NCI-H2081 treated with DMSO at 0.1 percent for 48 hours (cell line): ENCODE measurements around the gene PITX2.

Source experiments
- DNase-seq: peaks from one replicate; lab custom pipeline; 2025; lab: John Stamatoyannopoulos, UW

PITX2 gene

DNA sequence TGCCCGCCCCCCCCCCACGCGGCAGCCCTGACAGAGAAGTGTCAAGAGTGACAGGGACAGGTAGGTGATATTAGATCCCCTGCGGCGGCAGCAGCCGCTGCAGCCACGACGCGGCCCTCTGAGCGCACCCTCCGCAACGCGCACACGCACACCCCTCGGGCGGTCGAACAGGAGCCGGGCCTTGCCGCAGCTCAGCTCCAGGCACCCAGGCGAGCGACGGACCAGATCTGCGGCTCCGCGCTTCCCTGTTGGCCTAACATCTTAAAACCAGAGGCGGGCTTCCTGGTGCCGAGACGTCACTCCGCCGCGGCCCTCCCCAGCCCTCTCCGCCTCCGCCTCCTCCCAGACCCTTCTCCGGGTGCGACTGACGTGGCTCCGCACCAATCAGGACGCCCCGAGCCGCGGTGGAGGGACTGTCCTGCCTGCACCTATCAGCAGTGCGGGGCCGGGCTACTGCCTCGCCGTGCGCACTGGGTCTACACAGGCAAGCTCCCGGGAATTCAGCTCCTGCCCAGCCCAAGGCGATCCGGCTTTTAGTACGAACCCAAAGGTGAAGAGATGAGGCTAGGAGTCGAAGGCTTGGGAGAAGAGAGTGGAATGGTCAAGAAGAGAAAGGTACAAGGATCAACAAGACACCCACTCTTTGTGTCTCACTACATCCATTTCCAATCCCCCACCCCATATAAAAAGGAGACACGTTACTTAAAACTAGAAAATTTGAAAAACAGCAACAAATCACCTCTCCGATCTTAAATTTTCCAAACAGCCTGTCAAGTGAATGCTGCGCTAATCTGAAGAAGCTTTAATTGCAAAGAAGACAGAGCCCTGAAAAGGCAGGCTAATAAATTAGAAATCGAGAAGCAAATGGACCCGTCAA is at the start of gene PITX2:
Gene PITX2, minus strand, starts transcription at position 237 of the 877 bp plus-strand sequence. CDS start 617 bp downstream, outside the sequence.
- no peak for DNase-seq

DNA sequence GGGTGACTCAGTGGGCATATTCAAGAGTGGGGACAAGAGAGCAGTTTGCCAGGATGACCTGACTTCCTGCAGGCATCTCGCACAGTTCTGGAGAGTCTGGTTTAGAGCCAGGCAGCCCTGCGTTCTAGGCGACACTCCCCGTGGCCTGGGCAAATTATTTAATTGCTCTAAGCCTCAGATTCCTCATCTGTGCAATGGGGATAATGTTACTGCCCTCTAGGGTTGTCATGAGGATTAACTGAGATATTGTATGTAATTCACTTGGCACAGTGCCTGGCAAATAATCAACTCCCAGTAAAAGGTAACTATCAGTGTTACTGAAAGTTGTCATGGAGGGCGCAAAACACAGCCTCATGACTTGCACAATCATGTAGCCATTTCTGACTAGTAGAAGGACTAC is 48.8 kb upstream of the PITX2 start:
- no peak for DNase-seq

DNA sequence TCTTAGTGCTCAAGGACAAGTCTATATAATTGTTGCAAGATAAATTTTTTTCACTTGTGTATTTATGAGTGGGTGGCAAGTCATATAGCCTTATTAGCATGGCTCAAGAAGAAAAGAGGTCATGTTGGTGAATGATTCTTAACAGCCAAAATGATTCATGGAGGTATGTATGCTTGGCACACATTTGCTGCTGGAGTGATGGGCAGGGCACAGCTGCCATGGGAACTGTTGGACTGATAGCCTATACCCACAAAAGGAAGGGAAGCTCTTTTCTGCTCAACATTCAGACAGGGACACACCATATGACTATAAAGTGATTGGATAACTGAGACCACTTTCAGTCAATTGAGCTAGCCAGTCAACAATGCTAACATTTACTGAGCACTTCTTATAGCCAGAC is 46.8 kb upstream of the PITX2 start:
- no peak for DNase-seq

DNA sequence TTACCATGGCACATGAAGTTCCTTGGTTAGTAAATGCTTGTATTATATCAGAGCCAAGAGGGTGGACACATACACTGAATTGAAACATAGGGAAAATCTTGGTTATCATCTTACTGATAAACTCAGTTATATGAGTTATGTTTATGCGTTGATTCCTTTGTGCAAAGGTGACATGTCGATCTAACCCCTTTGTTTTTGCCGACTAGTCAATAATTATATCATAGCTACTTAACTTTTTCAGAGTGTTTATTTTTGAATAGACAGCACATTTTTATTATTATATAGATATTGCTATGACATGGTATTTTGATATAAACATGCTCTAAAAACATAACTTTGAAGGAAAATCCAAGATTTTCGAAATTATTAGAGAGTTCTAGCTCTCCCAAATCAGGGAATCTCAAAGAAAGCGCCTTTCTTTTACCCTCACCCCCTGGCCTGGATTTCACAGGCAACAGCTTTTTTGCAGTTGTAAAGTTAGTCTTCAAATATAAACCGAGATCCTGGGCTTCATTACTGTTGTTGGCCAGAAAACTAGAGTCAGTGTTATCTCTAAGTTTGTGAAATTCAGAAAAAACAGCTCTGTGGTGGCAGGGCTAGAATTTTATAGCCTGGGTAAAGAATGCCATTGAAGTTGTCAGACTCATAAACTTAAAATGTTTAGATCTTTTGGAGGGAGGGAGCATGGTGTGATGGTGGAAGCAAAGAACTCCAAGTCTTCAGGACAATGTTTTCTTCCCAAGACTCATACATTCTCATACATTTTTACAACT is 45.8 kb upstream of the PITX2 start:
- DNase-seq: no peak

DNA sequence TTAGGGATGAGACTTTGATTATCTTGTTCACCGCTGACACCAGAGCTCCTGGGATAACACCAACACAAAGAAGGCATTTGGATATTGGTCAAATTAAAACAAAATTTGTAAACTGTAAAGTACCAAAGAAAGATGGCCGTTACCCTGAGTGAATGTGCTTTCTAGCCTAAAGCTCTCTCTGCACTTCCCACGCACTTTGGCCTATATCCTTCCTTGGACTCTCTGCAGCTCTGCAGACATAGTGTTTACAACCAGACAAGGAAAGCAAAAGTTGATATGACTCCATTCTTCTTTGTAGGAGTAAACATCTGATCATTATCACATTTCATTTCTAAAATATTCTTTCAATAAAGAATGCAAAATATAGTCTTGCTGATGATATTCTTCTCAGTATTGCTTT is 44.8 kb upstream of the PITX2 start:
- no peak for DNase-seq

DNA sequence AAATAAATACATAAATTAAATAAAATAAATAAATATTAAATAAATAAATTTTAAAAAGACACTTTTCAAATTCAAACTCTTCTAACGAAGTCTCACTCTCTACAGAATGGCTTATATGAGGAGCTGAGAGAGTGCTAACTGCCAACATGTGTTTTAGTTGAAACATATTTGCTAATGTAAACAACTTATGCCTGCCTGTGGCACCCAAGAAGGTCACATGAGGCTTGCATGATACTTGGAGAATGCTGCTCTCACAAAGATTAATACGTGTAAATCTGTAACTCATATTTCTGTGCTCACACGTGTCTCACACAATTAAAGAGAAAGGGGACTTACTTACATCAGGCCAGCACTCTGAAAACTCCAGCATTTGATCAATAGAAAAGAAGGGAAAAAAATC is 43.2 kb upstream of the PITX2 start:
- no peak for DNase-seq

DNA sequence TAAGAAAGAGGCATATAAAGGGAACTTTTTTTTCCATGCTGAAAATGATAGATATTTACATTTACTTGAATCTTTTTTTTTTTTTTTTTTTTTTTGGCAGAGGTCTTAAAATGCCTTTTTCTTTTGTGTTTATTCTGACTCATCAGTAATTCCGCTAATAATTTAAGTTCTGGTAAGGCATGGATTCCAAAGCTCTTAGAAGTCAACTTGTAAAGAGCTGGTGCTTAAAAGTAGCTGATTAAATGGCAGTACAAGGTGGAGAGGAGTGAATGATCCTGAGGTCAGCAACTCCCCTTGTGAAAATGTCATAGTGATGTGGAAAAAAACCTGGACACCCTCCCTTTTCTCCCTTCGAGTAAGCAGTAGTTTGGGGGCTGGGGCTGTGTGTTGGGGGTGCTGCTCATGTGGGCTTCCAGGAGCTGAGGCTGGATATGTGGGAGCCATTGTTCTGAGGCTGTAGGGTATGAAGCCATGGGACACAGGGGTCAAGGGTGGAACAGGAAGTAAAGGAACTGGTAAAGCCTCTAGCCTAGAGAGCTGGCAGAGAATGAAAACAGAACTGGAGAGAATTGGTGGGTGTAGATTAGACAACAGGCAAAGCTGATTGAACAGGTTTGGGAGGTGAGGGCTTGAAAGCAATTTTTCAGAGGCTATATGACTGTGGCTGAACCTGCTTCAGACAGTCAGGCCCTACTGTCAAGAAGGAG is 41.0 kb upstream of the PITX2 start:
- DNase-seq: no peak

DNA sequence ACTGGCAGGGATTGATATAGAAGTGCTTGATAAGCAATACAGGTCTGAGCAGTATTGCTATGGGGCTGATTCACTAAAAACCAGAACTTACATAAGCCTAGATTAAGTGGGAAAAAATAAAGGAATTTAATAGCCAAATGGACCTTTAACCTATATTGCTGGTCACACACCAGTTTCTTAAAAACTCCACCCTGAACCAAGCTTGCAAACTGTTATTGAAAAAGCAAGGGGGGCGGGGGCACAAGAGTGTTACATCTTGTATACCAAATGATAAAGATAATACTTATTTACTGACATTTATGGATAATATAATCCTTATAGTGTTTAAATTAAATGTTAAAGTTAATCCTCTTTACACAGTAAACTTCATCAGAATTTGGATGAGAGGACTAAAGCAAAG is 40.3 kb upstream of the PITX2 start:
- DNase-seq: no peak

DNA sequence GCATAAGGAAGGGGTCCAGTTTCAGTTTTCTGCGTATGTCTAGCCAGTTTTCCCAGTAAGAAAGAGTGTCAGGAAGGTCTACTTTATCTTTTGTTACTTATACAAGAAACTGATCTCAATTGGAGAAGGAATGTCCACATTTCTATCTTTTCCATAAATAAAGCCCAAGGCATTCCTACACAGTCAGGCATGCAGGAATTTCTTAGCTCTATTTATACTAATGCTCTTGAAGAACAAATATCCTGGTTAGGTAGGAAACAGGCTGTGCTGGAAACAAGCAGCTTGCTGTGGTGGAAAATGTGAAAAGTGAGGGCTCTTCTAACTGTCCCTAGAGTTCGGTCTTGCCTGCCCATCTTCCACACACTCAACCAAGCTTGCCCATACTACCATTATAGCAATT is 37.9 kb upstream of the PITX2 start:
- DNase-seq: no peak

DNA sequence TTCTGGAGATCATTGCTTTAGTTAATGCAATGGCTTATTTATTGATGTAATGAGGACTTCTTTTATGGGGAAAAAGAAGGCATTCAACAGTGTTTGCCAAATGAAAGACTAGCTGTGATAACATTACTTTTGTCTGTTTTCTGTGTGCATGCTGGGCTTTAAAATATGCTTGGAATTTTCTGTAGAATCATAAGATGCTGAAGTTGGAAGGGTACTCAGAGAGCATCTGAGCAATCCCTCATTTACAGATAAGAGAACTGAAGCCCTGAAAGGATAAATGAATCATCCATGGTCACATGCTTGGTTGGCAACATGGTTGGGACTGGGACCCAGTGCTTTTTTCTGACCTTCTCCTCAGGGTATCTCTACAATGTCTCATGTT is 31.4 kb upstream of the PITX2 start:
- DNase-seq: no peak

DNA sequence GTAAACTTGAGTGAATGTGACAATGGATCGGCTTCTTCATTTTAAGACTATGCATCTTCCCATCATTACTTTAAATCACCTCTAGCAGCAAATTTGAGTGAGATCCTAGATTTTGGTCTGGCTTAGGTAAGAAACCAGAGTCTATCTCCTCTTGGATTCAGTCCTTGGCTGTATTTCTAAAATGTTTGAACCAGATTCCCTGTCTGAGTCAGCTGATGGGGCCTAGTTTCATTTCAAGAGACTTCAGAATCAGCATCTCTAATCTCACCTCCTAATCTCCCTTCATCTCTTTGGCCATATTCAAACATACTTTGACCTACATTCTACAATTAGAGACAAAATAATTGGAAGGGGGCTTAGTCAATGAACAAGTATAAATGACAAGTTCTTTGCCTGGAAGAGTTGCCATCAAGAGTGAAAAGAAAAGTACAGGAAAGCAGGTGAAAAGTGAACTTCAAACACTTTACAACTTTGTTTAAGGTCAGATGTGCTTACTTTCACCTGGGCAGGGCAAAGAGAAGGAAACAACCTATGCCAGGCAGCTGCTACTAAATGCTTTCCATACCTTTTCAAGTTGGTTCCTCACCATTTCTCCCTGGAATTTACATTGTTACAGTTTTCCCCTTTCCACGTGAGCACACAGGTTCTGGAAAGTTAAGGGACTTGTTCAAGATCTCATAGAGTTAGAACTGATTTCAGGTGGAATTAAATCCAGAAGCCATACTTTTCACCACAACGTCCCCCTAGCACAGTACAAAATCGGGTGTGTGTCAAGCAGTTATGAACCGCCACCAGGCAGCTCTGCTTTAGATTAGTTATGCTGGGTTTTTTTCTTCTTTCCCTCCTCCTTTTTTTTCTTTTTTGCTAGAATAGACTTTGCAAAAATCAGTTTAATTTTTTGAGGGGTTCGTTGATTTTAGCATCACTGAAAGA is 30.7 kb upstream of the PITX2 start:
- DNase-seq: no peak

DNA sequence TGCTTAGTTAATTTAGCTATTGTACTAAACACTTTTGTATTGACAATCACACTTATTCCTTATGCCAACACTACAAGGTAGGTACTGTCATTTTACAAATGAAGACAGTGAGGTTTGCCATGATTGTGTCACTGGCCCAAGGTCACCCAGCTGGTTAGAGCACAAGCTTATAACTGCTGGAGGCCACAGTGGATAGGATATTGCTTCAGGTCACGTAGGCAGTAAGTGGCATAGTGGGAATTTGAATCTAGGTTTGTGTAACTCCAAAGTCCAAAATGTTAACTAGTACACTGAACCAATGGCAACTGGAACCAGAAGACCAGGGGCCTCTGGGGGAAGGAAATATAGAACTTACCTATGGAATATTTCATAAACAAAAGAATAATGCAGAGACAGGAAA is 21.1 kb upstream of the PITX2 start:
- no peak for DNase-seq

DNA sequence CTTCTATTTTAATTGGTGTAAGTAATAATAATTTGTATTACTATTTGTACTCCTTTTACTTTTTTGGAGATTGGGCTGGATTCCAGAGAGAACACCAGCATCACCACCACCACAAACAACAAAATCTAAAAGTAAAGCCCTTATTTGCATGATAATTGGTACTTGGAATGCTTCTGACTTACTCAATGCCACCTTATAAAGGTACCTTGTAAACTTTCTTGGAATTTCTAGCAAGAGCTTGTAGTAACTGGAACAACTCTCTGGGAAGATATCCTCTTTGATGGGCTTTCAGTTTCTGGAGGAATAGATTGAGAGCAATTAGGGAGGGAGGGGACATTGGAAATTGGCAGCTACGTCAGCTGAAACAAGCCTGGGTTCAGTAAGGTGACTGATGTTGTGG is 20.2 kb upstream of the PITX2 start:
- DNase-seq: no peak

DNA sequence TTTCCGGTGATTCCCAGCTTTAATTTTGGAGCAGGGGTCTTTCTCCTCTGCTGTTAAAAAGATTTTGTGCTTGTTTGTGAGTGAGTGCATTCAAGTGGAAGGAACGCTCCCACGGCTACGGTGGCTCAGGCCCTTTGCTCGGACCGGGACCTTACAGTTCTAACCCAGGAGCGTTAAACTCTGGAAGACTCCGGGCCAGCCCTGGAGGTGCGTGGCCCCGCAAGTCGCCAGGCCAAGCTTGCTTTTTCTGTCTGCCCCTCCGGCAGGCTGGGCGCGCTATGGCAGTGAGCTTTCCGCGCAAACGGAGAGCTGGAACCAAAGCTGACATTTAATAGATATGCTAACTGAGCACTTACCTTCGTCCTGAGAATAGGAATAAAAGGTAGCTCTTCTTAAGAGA is 18.3 kb upstream of the PITX2 start:
- no peak for DNase-seq

DNA sequence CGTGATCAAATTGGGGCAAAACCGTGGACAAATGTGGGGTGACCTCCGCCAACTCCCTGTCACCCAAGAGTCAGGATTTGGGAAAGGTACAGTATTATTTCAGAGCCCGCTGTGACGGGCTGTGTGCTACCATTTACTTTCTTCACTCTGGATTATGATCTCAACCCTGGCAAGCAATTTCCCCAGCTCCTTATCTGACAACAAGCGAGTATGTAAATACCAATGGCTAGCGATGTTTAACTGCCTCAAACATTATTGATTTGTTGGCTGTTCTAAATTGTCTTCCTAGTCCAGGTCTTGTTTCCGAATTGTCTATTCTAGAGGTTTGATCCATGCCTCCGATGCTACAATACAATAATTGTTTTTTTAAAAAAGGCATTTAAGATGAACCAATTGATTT is 17.7 kb upstream of the PITX2 start:
- DNase-seq: no peak

DNA sequence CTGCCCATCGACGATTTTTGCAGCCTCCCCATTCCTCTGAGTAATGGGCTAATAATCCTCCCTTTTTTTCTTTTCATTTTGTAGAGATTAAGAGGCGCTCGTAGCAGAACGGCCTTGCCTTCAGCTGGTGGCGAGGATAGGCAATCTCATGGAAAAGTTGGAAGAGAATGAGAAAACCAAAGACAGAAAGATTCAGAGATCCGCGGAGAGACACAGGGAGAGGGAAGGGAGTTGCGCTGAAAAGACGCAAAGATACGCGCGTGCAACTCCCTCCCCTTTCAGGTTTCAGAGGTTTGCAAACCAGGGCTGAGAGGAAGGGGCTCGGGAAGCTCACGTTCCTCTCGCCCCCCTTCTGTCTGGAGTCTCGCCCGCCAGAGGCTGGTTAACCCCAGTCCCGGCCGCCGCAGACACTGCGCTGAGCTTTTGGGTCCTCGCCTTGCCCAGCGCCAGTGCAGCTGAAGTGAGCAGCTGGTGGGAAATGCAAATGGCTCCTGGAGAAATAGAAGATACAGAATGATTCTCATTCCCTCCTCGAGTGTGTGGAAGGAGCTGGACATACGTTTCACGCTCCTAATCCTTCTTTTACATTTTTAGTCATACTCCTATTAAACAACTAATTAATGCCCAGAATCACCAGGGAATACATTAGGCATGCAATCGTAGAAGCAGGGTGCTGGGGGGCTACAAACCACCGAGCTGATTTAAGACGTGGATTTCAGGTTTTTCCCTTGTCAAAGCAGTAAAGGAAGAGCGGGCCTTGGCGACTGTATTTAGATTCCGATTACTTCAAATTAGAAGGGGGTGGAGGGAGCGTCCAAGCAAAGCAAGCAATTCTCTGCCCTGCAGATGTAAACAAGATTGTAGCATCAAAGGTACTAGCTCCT is 16.6 kb upstream of the PITX2 start:
- no peak for DNase-seq

DNA sequence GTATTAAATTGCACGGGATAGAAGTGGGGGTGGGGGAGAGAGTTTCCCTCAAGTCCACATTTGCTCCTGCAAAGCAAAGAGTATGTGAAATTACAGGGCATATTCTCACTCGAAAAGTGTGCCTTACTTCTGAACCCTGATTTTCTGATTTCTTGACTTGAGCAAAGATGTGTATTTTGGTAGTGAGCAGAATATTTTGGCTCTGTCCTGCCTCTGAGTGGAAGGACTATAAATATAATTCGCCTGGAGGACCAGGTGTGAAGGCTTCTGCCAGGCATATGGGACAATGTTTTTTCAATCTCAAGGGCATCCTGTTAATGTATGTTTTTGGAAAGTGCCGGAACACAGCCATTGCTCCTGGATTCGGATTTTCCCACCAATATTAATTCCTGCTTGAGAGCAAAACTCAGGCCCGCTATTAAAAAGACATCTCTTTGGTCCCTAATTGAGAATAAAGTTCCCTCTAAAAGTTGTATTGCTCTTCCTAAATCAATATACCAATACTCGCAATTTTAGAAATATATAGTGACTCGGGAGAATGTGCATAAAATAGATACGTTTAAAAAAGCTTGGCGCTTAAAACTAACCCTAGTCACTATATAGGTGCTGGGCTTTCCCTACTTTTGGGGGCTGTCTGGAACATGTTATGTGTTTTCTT is 15.3 kb upstream of the PITX2 start:
- no peak for DNase-seq

DNA sequence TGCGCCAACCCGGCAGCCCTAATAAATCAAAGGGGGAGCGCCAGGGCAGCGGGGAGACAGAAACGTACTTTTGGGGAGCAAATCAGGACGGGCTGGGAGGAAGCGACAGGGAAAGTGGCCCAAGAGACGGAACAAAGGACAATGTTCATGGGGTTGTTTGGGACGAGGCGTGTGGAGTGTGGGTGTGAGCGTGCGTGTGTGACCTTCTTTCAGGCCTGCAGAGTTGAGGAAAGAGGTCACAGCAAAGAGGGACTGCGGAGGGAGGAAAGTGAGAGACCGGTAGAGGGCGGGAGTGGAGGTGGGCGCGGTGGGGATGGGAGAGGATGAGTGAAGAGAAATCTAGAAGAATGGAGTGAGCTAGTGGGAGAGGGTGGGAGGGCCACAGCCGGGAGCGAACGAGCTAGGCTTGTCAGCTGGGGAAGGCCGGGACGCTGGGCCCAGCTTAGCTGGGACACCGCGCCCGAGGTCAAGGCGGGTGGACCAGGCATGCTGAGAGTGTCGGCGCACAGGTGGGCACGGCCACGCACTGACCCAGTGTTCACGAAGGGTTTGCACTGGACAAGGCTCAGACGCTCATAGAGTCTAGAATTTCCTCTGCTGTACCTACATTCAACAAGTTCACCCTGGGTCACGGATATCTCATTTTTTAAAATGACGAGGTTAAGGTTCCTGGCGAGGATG is 14.7 kb upstream of the PITX2 start:
- DNase-seq: no peak

DNA sequence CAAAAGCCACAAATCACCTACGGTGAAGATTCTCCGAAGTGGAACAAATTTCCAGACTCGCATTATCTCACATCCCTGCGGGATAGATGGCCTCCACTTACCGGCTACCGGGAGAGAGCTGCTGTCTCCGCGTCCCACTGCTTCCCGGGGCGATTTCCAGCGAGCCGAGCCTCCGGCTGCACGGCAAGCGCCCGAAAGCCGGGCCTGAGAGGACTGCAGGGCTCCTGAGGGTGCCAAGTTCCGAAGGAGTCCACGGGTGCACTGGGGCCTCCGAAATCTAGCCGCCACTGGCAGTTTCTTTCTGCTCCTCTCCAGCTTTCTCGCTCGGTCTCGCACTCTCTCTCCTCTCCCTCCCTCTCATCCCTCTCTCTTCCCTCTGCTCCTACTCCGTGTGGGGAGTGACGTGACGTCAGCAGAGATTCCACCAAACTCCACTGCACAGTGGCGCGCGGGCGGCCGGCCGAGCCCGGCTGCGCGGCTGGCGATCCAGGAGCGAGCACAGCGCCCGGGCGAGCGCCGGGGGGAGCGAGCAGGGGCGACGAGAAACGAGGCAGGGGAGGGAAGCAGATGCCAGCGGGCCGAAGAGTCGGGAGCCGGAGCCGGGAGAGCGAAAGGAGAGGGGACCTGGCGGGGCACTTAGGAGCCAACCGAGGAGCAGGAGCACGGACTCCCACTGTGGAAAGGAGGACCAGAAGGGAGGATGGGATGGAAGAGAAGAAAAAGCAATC is 14.0 kb upstream of the PITX2 start:
- DNase-seq: no peak
